ENCODE measurements around the gene SRA1. TPM values are rescaled to one million over a fixed set of nuclear protein-coding genes. Genes with fewer than 3 reads are reported as not detected.
A peak's percentile ranks its signal among the peaks of the same experiment; 100 is the strongest.
"Not testable (repeated sequence)": the region's sequence is repeated elsewhere in the genome, so short reads cannot be mapped to it uniquely, and the experiment has no call there.

The SRA1 gene
- total and polyA plus RNA-seq, 2 experiments from 2014 or later, result 22.8 to 80.6 TPM

- Histone ChIP-seq H3K4me1 (ENCODE audit: low read depth) (no peaks in the 10 kb centered on the region), H3K27me3 (no peaks in the 10 kb centered on the region), H3K27ac (no peak overlapping the region), H3K9me3 (ENCODE audit: low read depth) (no peaks in the 10 kb centered on the region), H3K36me3 (no peaks in the 10 kb centered on the region), H3K4me3 (no peak overlapping the region)
- peak in 1 of 2 donors; percentile 51 for DNase-seq (ENCODE audit: low read depth in 1 of 2, low spot score in 1 of 2)
- no peak for TF ChIP-seq CTCF (IDR thresholded peaks at IDR 0.05; ENCODE audit: low read depth, low read length)
Observed at GRCh38 chr5:140591747-140592372, 34.6 kb upstream of the SRA1 start.

- Histone ChIP-seq H3K27ac (no peak overlapping the region), H3K27me3 (no peaks in the 10 kb centered on the region), H3K36me3 (no peaks in the 10 kb centered on the region), H3K4me1 (ENCODE audit: low read depth) (no peaks in the 10 kb centered on the region), H3K4me3 (no peak overlapping the region), H3K9me3 (ENCODE audit: low read depth) (no peaks in the 10 kb centered on the region)
- no peak for TF ChIP-seq CTCF (IDR thresholded peaks at IDR 0.05; ENCODE audit: low read depth, low read length)
- DNase-seq (ENCODE audit: low read depth in 1 of 2, low spot score in 1 of 2), result no peak
Observed at GRCh38 chr5:140590861-140591260, 33.6 kb upstream of the SRA1 start.

DNA sequence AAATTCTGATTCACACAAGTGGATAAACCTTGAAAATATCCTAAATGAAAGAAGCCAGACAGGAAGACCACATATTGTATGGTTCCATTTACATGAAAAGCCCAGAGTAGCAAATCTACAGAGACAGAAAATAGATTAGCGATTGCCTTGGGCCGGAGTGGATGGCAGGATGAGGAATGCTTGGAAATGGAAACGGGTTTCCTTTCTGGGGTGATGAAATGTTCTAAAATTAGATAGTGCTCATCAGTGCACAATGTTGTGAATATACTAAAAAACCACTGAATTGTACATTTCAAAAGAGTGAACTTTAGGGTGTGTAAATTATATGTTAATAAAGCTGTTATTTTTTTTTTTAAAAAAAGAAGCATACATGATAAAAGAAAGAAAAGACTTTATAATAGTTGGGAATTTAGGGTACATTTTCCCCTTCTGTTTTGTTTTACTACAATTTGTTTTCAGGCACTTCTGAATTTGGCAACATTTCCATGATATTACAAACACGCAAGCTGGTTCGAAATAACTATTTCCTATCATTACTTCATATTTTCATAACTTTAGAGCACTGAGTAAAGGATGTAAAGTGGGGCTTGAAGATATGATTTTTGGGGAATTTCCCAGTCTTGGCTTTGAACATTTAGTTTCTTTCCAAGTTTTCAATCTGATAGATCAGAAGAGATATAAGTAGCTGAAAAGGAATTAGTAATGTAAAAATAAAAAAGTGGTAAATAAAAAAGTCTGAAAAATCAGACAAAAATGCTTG lies 31.2 kb upstream of the SRA1 start:
- Histone ChIP-seq H3K27ac (no peak overlapping the region), H3K4me3 (no peak overlapping the region), H3K9me3 (ENCODE audit: low read depth) (no peaks in the 10 kb centered on the region), H3K4me1 (ENCODE audit: low read depth) (no peaks in the 10 kb centered on the region), H3K27me3 (no peaks in the 10 kb centered on the region), H3K36me3 (no peaks in the 10 kb centered on the region)
- peak in 1 of 2 donors; percentile 69 for DNase-seq (ENCODE audit: low read depth in 1 of 2, low spot score in 1 of 2)
- TF ChIP-seq CTCF (IDR thresholded peaks at IDR 0.05; ENCODE audit: low read depth, low read length), result no peak

DNA sequence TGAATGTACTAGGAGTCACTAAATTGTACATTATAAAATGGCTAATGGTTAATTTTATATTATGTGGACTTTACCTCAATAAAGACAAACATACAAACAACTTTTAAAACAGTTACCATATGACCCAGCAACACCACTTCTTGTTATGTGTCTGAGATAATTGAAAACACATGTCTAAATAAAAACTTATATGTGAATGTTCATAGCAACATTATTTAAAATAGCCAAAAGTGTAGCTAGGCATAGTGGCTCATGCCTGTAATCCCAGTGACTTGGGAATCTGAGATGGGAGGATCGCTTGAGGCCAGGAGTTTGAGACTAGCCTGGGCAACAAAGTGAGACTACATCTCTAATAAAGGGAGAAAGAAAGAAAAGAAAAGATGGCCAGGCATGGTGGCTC lies 30.2 kb upstream of the SRA1 start:
- Histone ChIP-seq H3K27me3 (no peaks in the 10 kb centered on the region), H3K27ac (no peak overlapping the region), H3K4me1 (ENCODE audit: low read depth) (no peaks in the 10 kb centered on the region), H3K4me3 (no peak overlapping the region), H3K36me3 (no peaks in the 10 kb centered on the region), H3K9me3 (ENCODE audit: low read depth) (no peaks in the 10 kb centered on the region)
- TF ChIP-seq CTCF (IDR thresholded peaks at IDR 0.05; ENCODE audit: low read depth, low read length), result no peak
- DNase-seq (ENCODE audit: low read depth in 1 of 2, low spot score in 1 of 2), result no peak

DNA sequence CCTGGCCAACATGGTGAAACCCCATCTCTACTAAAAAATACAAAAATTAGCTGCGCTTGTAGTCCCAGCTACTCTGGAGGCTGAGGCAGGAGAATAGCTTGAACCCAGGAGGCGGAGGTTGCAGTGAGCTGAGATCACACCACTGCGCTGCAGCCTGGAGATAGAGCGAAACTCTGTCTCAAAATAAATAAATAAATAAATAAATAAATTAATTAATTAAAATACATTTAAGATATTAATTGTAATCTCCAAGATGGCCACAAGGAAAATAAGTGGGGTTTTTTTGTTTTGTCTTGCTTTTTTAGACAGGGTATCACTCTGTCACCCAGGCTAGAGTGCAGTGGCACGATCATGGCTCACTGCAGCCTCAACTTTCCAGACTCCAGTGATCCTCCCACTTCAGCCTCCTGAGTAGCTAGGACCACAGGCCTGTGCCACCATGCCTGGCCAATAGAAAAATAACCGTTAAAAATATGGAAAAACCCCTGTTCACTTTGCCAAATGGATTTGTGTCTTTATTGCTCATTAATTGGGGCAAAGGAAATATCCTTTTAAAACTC lies 22.0 kb upstream of the SRA1 start:
- DNase-seq (ENCODE audit: low read depth in 1 of 2, low spot score in 1 of 2); H3K4me3 ChIP-seq; H3K27ac ChIP-seq; H3K27me3 ChIP-seq; H3K36me3 ChIP-seq; H3K9me3 ChIP-seq (ENCODE audit: low read depth); H3K4me1 ChIP-seq (ENCODE audit: low read depth): not testable (repeated sequence)

DNA sequence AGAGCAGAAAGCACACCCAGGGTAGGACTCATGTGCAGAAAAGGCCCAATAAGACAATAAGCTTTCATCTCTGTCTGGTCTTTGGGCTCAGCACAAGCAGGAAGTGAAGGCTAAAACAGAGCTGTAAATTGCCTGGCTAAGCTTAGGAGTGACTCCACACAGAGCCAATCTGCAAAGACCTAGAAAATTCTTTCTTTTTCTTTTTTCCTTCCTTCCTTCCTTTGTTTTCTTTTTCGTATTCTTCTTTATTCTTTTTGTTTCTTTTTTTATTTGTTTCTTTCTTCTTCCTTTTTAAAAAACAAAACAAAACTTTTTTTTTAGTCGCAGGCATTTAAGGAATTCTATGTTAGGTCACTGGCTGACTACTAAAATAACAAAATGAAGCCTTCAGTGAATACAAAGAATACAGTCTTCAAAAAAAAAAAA lies 19.5 kb upstream of the SRA1 start:
- Histone ChIP-seq H3K4me3 (no peak overlapping the region), H3K9me3 (ENCODE audit: low read depth) (no peaks in the 10 kb centered on the region), H3K27me3 (no peaks in the 10 kb centered on the region), H3K36me3 (no peaks in the 10 kb centered on the region), H3K4me1 (ENCODE audit: low read depth) (no peaks in the 10 kb centered on the region), H3K27ac (no peak overlapping the region)
- TF ChIP-seq CTCF (IDR thresholded peaks at IDR 0.05; ENCODE audit: low read depth, low read length), result no peak
- peak in 1 of 2 donors; percentile 38 for DNase-seq (ENCODE audit: low read depth in 1 of 2, low spot score in 1 of 2)
